ENCODE results near the gene RPGRIP1L. TPM values are rescaled to one million over a fixed set of nuclear protein-coding genes. Genes with fewer than 3 reads are reported as not detected.

RPGRIP1L gene
- total RNA-seq, 6 experiments from 2014 or later: 16.3 to 19.1 (median 18.4) TPM

- H3K27ac Mint-ChIP-seq: no peak overlapping the region
- H3K4me1 Mint-ChIP-seq (ENCODE audit: low read depth): no peaks in the 10 kb centered on the region
- no peaks in the 10 kb centered on the region for H3K27me3 Mint-ChIP-seq (ENCODE audit: insufficient read depth)
- H3K36me3 Mint-ChIP-seq (ENCODE audit: low read depth): peaks cover 5% of the 10 kb centered on the region; the same call in 1 of the 2 replicates
- no peak for TF ChIP-seq CTCF (IDR thresholded peaks at IDR 0.05)
- no peaks in the 10 kb centered on the region for H3K9me3 Mint-ChIP-seq
- no peak overlapping the region for H3K4me3 Mint-ChIP-seq
- DNase-seq: no peak
These were observed 73.9 kb downstream of the RPGRIP1L start for GRCh38 chr16:53629607-53630312.

DNA sequence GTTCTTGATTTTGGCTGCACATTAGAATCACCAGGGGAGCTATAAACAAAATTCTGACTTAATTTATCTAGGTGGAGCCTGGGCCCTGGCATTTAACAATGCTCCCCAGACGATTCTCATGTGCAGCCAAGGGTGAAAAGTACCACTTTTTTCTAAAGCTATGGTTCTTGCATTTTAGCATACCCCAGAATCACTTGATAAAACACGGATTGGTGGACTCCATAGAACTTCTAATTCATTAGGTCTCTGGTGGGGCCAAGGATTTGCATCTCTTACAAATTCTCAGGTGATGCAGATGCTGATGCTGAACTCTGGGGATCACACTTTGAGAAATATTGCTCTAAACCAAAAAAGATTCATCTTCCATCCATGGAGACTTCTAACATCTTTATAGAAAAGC, 74.5 kb downstream of the RPGRIP1L start:
- H3K9me3 Mint-ChIP-seq: no peaks in the 10 kb centered on the region
- H3K4me3 Mint-ChIP-seq: no peak overlapping the region
- H3K4me1 Mint-ChIP-seq (ENCODE audit: low read depth): no peaks in the 10 kb centered on the region
- no peaks in the 10 kb centered on the region for H3K27me3 Mint-ChIP-seq (ENCODE audit: insufficient read depth)
- H3K27ac Mint-ChIP-seq: no peak overlapping the region
- no peak for DNase-seq
- no peak for TF ChIP-seq CTCF (IDR thresholded peaks at IDR 0.05)
- no peaks in the 10 kb centered on the region; the same call in 1 of the 2 replicates for H3K36me3 Mint-ChIP-seq (ENCODE audit: low read depth)

DNA sequence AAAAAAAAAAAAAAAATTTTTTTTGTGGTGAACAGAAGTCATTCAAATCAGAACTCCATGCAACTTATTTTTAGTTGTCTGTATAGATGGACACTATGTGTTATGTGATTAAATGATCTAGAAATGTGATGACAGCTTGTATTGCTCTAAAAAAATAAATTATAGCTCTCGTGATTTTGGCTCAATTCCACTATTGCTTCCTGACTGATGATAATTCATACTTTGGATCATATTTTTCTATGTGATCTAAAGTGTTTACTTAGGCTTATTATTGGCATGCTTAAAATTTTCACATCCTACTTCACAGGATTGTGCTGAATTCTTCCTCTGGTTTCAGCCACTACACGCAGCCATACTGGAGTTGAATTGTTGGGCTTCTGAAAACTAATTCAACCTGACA, 76.8 kb downstream of the RPGRIP1L start:
- H3K27me3 Mint-ChIP-seq (ENCODE audit: insufficient read depth): no peaks in the 10 kb centered on the region
- no peaks in the 10 kb centered on the region for H3K9me3 Mint-ChIP-seq
- TF ChIP-seq CTCF (IDR thresholded peaks at IDR 0.05): no peak
- no peak overlapping the region for H3K27ac Mint-ChIP-seq
- DNase-seq: no peak
- H3K4me3 Mint-ChIP-seq: no peak overlapping the region
- no peaks in the 10 kb centered on the region; the same call in 1 of the 2 replicates for H3K36me3 Mint-ChIP-seq (ENCODE audit: low read depth)
- H3K4me1 Mint-ChIP-seq (ENCODE audit: low read depth): no peaks in the 10 kb centered on the region

DNA sequence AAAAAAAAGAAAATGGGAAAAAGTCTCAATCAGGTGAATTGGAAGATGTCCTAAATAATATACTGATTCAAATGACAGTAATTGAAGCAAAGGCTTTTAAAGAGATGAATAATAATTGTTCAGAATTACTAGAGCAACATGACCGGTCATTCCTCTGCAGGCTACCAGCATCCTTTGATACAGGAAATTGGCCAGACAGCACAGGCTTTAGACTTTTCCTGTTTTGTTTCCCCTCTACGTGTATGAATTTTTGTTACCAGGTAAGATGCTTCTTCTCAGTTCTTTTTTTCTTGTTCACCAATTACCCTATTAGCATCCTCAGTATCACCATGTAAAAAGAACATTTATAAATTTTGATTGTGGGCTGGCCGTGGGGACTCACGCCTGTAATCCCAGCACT, 77.5 kb downstream of the RPGRIP1L start:
- Mint-ChIP-seq H3K27ac (no peak overlapping the region), H3K27me3 (ENCODE audit: insufficient read depth) (no peaks in the 10 kb centered on the region), H3K36me3 (ENCODE audit: low read depth) (no peaks in the 10 kb centered on the region; the same call in 1 of the 2 replicates), H3K4me1 (ENCODE audit: low read depth) (no peaks in the 10 kb centered on the region), H3K9me3 (no peaks in the 10 kb centered on the region), H3K4me3 (no peak overlapping the region)
- DNase-seq: no peak
- no peak for TF ChIP-seq CTCF (IDR thresholded peaks at IDR 0.05)

DNA sequence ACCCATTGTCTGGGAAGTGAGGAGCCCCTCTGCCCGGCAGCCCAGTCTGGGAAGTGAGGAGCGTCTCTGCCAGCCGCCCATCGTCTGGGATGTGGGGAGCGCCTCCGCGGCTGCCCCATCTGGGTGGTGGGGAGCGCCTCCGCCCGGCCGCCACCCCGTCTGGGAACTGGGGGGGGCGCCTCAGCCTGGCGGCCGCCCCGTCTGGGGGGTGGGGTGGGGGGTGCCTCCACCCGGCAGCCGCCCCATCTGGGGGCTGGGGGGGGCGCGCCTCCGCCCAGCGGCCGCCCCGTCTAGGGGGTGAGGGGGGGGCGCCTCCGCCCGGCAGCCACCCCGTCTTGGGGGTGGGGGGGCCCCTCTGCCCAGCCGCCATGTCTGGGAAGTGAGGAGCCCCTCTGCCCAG, 78.4 kb downstream of the RPGRIP1L start:
- no peak for TF ChIP-seq CTCF (IDR thresholded peaks at IDR 0.05)

More for the DNA sequence above, 78.4 kb downstream of the RPGRIP1L start:
- Mint-ChIP-seq H3K27me3 (ENCODE audit: insufficient read depth) (no peaks in the 10 kb centered on the region), H3K36me3 (ENCODE audit: low read depth) (no peaks in the 10 kb centered on the region; the same call in 1 of the 2 replicates), H3K27ac (no peak overlapping the region), H3K9me3 (no peaks in the 10 kb centered on the region), H3K4me1 (ENCODE audit: low read depth) (no peaks in the 10 kb centered on the region), H3K4me3 (no peak overlapping the region)
- no peak for DNase-seq

All from HFFc6 (cell line).